BE2C (cell line): Measurements from ENCODE around the gene RALGDS.
"Not testable (repeated sequence)": the region's sequence is repeated elsewhere in the genome, so short reads cannot be mapped to it uniquely, and the experiment has no call there.

Experiments used
- DNase-seq: peaks from one replicate; pipeline ENCODE4 v3.0.0-alpha.2; 2020
- H3K27me3 ChIP-seq: fragments of 250-450 bp; sonication (Bioruptor Pico); 2 replicates; pipeline ENCODE4 v1.5.1; 2020; ENCODE audit warnings: mild to moderate bottlenecking
- H3K36me3 ChIP-seq: fragments of 250-450 bp; sonication (Bioruptor Pico); 2 replicates; pipeline ENCODE4 v1.5.1; 2020; ENCODE audit warnings: mild to moderate bottlenecking
- H3K4me1 ChIP-seq: fragments of 250-450 bp; sonication (Bioruptor Pico); 2 replicates; pipeline ENCODE4 v1.5.1; 2020
- H3K4me3 ChIP-seq: 2 replicates; pipeline ENCODE4 v1.5.1; 2011; ENCODE audit warnings: low read depth, low read length
- H3K9me3 ChIP-seq: fragments of 250-450 bp; sonication (Bioruptor Pico); 2 replicates; pipeline ENCODE4 v1.5.1; 2020
- TF ChIP-seq, protein P1 (sequence below): IDR thresholded peaks from 2 replicates; pipeline ENCODE4 v1.5.1; 2012; ENCODE audit warnings: mild to moderate bottlenecking, low read depth, low read length

RALGDS gene

DNA sequence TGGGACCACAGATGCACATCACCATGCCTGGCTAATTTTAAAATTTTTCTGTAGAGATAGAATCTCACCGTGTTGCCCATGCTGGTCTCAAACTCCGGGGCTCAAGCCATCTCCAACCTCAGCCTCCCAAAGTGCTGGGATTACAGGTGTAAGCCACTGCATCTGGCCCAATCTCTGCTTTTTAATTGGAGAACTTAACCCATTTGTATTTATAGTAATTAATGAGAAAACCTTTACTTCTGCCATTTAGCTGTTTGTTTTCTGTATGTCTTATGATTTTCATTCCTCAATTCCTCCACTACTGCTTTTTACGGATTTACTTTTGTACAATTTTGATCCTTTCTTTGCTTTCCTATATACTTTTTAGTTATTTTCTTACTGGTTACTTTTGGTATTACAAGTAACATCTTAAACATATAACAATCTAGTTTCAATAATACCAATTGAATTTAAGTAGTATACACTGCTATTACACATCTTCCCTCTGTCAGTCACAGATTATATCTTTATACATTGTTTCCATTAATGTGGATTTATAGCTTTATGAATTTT is 26.1 kb downstream of the RALGDS start:
- Histone ChIP-seq H3K4me3 (no peak overlapping the region), H3K27me3 (no peaks in the 10 kb centered on the region), H3K9me3 (no peaks in the 10 kb centered on the region), H3K36me3 (peaks cover 45% of the 10 kb centered on the region), H3K4me1 (peaks cover 7% of the 10 kb centered on the region)
- TF ChIP-seq, protein P1, sequence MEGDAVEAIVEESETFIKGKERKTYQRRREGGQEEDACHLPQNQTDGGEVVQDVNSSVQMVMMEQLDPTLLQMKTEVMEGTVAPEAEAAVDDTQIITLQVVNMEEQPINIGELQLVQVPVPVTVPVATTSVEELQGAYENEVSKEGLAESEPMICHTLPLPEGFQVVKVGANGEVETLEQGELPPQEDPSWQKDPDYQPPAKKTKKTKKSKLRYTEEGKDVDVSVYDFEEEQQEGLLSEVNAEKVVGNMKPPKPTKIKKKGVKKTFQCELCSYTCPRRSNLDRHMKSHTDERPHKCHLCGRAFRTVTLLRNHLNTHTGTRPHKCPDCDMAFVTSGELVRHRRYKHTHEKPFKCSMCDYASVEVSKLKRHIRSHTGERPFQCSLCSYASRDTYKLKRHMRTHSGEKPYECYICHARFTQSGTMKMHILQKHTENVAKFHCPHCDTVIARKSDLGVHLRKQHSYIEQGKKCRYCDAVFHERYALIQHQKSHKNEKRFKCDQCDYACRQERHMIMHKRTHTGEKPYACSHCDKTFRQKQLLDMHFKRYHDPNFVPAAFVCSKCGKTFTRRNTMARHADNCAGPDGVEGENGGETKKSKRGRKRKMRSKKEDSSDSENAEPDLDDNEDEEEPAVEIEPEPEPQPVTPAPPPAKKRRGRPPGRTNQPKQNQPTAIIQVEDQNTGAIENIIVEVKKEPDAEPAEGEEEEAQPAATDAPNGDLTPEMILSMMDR: no peak
- no peak for DNase-seq

DNA sequence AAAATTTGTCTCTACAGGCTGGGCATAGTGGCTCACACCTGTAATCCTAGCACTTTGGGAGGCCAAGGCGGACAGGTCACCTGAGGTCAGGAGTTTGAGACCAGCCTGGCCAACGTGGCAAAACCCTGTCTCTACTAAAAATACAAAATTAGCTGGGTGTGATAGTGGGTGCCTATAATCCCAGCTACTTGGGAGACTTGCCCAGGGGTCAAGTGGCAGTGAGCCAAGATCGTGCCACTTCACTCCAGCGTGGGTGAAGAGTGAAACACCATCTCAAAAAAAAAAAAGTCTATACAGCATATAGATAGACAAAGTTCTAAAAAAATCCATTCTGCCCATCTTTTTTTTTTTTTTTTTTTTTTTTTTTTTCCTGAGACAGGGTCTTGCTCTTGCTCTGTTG is 26.7 kb downstream of the RALGDS start:
- not testable (repeated sequence) for H3K4me3 ChIP-seq, H3K4me1 ChIP-seq, DNase-seq, H3K27me3 ChIP-seq, H3K9me3 ChIP-seq
- peaks cover 39% of the 10 kb centered on the region for H3K36me3 ChIP-seq

DNA sequence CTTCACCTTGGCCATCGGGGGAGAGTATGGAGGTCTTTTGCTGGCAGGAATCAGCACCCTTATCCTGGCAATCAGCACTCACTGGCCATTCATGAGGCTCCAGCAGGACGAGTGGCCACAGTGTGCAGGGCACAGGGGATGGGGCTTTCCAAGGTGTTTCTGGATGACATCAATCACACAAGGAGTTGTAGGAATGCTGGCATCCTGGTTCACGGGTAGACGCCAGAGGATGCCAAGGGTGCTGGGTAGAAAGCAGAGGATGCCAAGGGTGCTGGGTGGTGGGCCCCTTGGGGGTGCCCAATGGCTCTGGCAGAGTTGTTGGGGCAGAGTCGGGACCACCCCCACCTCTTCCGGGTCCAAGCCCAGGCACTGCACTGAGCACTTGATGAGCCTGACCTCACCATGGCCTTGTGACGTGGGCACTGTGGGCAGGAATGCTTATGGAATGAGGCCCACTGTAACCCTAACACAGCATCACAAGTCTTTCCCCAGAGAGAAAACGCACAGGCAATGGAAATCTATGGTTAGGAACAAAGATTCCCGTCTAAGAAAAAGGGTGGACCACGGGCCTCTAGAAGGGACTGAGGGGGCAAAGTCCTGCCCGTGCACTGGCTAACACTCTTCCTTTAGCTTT is 30.2 kb downstream of the RALGDS start:
- H3K4me3 ChIP-seq: no peak overlapping the region
- H3K9me3 ChIP-seq: no peaks in the 10 kb centered on the region
- DNase-seq: no peak
- TF ChIP-seq, protein P1: no peak
- H3K27me3 ChIP-seq: no peaks in the 10 kb centered on the region
- H3K4me1 ChIP-seq: peaks cover 9% of the 10 kb centered on the region
- H3K36me3 ChIP-seq: peaks cover 4% of the 10 kb centered on the region

DNA sequence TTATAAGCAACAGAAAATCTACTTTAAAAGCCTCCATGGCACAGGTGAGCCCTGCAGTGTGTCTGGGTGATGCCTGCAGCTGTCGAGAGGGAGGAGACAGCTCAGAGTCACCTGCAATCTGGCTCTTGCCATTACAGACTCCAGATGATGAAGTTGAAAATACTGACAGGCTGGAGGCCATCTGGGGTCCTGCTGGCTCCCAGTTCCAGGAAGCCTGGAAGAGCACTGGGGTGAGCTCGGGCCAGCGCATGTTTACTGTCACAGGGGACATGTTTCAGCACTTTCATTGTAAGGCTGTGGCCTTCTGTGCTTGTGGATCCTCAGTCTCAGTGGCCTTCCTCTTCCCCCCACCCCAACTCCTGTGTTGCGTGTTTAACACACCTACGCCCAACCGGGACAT is 30.9 kb downstream of the RALGDS start:
- Histone ChIP-seq H3K27me3 (no peaks in the 10 kb centered on the region), H3K9me3 (no peaks in the 10 kb centered on the region), H3K36me3 (no peaks in the 10 kb centered on the region), H3K4me3 (no peak overlapping the region), H3K4me1 (peaks cover 9% of the 10 kb centered on the region)
- peak; percentile 65 for DNase-seq
- TF ChIP-seq, protein P1: no peak

DNA sequence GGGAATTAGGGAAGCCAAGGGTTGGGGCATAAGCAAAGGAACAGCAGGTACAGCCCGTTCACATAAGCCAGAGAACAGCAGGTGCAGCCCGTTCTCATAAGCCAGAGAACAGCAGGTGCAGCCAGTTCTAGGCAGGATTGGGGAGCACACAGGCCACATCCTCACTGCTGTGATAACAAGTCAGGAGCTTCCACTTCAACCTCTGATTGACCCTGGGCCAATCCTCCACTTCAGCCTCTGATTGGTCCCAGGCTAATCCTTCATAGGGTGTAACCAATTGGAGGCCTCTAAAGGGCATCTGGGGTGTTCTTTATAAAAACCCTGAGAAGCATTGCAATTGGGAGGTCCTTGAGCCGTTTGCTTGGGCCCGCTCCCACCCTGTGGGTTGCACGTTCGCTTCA is 31.8 kb downstream of the RALGDS start:
- Histone ChIP-seq H3K9me3 (no peaks in the 10 kb centered on the region), H3K36me3 (no peaks in the 10 kb centered on the region), H3K4me3 (no peak overlapping the region), H3K4me1 (peaks cover 9% of the 10 kb centered on the region), H3K27me3 (no peaks in the 10 kb centered on the region)
- no peak for DNase-seq
- TF ChIP-seq, protein P1: no peak

DNA sequence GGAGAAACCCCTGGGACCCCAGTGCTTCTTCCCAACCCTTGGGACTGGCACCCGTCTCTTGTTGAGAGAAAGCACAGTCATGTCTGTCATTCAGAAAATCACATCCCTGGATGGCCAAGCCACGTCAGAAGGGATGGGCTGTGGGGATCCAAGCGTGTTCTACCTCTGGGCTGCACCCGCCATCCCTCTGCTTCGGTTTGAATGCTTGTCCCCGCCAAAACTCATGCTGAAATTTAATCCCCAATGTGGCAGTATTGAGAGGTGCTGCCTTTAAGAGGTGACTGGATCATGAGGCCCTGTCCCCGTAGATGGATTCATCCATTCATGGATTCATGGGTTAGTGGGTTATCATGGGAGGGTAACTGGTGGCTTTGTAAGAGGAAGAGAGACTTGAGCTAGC is 32.3 kb downstream of the RALGDS start:
- DNase-seq: no peak
- Histone ChIP-seq H3K9me3 (no peaks in the 10 kb centered on the region), H3K4me3 (no peak overlapping the region), H3K27me3 (no peaks in the 10 kb centered on the region), H3K4me1 (peaks cover 9% of the 10 kb centered on the region), H3K36me3 (no peaks in the 10 kb centered on the region)
- TF ChIP-seq, protein P1: no peak
